ENCODE results near the gene TRRAP.

Gene TRRAP

DNA sequence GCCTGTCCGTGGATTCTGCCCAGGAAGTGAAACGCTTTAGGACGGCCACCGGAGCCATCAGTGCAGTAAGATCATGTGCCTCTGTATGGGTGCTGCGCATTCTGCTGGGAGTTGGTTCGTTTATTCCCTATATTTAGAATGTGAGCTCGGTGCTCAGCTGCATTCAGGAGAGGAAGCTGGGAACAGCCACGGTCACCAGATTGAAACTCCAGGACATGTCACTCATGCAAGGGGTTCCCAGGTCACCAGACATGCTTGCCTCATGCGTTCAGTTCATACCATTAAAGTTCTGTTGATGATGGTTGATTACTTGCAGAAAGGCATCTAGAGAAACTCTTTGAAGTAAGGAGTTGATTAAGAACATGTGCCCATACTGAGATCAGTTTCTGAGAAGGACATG is 78.1 kb downstream of the TRRAP start:
- DNase-seq: no peak

DNA sequence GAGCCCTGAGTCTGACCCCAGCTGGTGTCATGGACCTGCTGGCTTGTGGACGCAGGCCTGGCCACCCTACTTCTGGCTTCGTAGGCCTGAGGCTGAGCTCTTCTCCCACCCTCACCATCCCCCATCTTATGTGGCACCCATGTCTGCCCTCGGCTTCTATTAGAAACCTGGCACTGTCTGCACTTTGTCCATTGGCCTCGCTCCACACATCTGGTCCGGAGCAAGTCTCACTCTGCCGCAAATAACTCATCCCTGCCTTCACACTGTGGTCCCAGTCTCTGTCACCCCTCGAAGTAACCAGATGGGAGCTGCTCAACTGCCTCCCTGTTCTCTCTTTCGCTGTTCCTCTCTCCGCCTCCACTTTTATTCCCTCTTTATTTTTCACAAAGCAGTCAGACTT is 78.6 kb downstream of the TRRAP start:
- DNase-seq: no peak

DNA sequence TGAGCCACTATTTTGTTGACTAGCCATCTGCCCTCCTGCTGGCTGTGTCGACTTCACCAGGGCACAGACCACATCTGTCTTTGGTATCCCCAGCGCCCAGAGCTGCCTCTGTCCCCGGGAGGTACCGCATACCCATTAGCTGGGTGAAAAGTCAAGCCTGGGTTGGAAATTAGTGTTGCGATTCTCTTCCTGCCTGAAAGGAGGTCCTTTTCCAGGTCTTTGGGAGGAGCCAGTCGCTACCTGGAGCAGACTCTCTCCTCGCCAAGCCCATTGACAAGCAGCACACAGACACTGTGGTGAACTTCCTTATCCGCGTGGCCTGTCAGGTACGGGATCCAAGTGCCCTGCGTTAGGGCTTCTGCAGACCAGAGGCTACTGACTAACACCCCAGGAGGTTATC is 79.4 kb downstream of the TRRAP start:
- DNase-seq: no peak

DNA sequence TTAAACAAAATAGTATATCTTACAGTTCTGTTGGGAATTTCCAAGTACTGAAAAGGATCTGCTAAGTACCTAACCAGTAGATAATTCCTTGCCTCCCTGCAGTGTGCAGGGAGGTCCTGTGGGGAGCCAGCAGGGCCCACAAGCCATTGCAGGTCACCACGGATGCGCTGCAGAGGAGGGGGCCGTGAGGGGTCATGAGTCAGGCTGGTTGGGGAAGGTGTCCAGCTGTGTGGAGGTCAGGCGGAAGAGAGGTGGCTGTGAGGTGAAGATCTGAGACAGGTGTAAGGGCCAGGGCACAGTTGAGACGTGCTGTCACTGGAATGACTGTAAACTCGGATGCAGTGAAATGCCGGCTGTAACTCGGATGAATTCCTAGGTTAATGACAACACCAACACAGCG is 80.6 kb downstream of the TRRAP start:
- DNase-seq: no peak

DNA sequence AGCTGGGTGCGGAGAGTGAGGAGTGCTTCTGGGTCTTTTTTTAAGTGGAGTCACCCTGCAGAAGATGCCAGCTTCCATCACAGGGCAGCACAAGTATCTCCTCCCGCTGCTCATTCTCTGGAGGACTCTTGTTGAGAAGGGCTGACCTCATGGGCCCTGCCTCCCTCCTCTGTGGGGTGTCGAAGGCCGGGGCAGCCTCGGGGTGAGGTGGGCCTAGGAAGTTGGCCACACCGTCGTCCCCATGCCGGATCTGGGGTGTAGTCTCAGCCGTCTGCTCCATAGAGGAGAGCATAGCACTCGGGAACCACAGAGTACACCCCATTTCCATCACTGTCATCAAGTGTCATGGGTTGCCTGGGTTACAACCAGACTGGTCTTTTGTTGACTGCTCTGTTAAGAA is 85.0 kb downstream of the TRRAP start:
- DNase-seq: no peak

DNA sequence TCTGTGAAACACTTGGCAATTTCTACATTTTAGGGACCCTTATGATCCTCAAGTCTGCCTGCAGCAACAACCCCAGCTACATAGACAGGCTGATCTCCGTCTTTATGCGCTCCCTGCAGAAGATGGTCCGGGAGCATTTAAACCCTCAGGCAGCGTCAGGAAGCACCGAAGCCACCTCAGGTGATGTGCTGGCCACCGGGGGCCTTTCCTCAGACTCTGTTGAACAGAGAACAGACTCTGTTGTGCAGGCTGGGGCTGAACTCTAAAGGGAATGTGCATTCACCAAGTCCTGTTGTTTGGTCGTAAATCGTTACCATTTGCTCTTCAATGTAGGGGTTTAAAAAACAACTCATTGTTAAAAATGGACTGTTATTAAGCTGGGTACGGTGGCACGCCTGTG is 86.3 kb downstream of the TRRAP start:
- DNase-seq: no peak

DNA sequence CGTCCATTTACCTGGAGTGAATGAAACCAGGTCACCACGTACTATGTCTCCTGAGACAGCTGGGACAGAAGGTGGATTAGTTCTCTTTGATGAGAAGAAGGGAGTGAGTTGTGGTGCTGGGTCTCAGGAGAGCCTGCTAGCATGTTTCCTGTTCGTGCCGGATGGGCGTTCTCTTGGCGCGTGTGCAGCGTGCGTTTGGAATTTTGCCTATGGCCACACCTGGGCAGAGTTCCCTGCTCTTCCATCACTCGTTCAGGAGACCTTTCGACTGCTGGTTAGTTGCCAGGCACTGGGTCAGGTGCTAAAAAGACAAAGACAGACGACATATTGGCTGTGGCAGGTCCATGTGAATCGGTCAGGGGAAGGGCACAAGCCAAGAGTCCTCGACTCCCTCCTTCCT is 90.3 kb downstream of the TRRAP start:
- DNase-seq: no peak

DNA sequence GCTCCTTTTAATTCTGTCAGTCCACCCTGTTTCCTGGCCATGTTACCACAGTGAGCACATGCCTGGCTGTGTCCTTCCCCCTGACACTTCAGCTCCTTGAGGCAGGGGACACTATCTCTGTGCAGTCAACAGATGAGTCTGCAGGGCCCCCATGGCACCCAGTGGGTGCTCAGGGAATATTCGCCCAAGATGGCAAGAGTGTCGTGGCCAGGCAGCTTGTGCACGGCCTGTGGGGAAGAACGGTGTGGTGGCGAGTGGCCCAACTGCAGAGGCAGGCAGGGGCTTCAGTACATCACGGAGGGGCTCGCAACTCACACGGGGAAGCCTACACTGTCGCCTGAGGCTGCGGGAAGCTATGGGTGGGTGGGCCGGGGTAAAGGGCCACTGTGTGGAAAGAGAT is 91.1 kb downstream of the TRRAP start:
- no peak for DNase-seq

DNA sequence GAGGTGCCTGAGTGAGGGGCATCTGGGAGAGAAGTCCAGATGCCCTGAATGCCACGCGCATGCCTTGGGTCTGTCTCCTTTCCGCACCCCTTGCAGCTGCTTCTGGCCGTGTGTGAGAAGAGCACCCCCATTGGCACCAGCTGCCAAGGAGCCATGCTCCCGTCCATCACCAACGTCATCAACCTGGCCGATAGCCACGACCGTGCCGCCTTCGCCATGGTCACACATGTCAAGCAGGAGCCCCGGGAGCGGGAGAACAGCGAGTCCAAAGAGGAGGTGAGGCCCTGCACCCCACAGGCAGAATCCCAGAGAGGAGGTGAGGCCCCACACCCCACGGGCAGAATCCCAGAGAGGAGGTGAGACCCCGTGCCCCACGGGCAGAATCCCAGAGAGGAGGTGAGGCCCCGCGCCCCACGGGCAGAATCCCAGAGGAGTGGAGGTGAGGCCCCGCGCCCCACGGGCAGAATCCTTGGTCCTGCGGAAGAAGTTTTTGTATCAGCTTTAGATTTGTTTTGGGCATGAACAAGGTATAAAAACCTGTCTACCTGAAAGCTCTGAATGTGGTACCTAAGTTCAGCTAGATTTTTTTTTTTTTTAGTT is 91.8 kb downstream of the TRRAP start:
- no peak for DNase-seq

DNA sequence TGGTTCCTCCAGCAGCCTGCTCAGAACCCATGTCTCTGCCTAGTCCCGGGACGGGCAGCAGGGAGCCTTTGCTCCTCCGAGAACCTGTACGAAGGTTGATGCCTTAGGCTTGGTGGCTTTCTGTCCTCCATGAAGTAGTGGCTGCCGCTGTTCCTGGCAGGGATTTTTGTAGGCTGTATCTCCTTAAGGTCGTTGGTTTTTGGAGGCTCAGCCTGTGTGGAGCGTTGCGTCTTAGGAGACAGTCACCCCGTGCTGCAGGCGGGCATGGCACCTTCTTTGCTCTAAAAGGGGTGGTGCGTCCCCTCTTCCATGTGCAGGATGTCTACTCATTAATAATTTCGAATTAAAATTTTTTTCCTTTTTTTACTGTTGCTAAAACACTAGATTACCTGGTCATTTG is 92.5 kb downstream of the TRRAP start:
- DNase-seq: no peak

DNA sequence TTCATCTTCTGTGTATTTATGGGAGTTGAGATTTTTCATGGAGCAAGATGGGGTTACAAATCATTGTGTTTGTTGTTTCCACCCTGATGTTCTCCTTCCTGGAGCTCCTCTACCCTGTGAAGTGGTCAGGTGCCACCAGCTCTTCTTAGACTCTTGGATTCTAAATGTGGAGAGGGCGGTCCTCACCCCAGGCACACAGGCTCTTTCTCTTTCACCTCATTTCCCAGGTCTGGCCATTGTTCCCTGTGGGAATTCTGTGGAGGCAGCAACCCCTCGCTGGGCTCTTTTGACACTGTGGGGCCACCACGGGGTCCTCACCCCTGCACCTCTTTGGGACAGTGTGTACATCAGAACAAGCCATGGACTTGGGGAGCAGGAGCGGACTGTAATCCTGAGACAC is 95.9 kb downstream of the TRRAP start:
- DNase-seq: no peak

DNA sequence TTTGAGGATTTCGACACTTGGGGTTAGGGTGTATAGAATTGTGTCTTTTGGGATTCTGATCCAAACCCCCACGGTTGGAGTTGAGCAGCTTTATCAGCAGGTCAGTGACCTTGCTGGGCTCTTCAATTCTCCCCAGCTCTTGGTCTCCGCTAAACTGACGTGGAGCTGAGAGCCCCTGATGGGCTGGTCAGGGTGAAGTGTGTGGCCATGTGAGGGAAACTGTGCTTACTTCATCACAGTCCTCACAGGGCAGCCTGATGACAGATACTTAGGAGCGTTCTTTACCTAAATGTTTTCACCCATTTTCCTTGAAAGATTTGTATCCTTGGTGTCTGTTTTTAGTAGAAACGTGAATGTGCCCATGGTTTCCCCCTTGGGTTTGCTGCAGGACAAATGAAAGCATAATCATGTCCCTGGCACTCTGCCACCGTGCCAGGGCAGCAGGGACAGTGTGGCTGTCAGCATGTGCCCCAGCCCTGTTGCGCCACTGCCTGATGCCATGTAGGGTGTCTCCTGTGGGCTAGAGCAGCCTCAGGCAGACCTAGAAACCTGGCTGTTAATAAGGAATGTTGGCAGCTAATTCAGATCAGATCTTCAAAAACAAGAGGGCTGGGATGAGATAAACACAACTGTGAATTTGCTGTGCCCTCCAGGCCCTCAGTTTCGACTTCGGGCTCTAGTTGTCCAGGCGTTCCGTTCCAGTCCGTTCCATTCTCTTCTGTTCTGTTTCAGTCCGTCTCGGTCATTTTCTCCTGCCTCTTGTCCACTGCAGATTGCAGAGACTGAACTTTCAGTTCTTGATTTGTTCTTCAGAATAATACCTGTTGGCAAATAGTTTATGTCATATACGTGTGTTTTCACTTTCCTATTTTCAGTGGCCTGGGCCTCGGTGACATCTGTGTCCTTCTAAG is 96.8 kb downstream of the TRRAP start:
- no peak for DNase-seq

DNA sequence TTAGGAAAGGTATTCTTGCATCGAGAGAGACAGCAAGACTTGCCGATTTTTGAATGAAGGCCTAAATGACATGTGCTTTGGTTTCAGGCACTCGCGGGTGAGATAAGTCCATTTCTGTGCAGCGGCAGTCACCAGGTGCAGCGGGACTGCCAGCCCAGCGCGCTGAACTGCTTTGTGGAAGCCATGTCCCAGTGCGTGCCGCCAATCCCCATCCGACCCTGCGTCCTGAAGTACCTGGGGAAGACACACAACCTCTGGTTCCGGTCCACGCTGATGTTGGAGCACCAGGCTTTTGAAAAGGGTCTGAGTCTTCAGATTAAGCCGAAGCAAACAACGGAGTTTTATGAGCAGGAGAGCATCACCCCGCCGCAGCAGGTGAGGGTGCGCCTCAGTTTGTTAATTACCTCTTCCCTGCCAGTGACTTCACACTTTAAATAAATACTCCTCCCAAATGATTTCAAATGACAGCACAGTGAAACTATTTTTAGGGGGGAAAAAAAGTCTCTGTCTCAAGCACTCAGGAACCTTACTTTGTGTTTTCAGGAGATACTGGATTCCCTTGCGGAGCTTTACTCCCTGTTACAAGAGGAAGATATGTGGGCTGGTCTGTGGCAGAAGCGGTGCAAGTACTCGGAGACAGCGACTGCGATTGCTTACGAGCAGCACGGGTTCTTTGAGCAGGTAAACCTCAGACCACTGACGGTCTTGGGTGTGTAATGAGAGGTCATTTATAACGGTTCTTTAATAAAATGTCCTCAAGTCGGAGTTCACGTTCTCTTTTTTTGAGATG is 98.3 kb downstream of the TRRAP start:
- no peak for DNase-seq

DNA sequence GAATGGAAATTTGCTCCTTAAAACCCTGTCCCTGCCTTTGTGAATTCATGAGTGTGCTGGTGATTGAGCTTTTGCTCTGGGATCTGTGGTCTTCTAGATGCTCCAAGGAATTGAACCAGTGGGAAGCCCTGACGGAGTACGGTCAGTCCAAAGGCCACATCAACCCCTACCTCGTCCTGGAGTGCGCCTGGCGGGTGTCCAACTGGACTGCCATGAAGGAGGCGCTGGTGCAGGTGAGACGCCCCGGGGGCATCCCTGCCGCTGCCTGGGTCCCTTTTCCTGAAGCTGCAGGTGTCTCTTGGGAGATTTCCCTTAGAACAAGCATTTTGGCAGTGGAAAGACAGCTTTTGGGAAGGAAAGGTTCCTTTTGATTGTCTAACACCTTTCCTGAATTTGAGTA is 100.3 kb downstream of the TRRAP start:
- no peak for DNase-seq

DNA sequence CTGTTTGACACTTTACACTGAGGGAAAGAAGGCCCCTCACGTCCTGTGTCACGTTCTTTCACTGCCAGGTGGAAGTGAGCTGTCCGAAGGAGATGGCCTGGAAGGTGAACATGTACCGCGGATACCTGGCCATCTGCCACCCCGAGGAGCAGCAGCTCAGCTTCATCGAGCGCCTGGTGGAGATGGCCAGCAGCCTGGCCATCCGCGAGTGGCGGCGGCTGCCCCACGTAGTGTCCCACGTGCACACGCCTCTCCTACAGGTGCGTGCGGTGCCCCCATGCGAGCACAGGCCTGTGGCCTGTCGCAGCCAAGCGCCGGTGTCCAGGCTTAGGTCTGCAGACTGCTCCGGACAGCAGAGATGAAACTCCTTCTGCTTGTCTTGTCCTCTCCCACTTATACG is 103.4 kb downstream of the TRRAP start:
- DNase-seq: no peak

DNA sequence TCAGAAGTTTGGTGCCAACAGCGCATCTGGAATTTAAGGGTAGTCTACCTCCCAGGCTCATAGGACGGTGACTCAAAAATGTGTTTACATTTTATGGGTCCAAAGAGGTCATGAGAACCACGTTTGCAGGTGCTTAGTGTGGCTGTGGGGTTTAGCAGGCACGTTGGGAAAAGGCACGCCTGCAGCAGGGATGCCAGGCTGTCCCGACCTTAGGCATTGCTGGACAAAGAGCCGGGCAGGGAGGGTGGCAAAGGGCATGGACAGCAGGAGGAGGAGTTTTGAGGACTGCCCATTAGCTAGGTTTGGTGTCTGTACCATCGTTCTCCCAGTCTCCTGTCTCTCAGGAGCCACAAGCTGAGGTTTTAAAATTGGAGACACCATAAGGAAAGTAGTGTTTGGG is 104.4 kb downstream of the TRRAP start:
- DNase-seq: no peak

DNA sequence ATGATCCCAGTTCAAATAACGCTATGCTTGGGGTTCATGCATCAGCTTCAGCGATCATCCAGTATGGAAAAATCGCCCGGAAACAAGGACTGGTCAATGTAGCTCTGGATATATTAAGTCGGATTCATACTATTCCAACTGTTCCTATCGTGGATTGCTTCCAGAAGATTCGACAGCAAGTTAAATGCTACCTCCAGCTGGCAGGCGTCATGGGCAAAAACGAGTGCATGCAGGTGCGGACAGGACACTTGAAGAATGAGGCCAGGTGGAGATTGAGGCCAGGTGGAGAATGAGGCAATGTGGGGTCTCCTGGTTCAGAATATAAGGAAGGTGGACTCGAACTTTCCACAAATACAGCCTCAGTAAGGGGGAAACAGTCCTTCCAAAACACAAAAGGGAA is 105.8 kb downstream of the TRRAP start:
- DNase-seq: no peak

DNA sequence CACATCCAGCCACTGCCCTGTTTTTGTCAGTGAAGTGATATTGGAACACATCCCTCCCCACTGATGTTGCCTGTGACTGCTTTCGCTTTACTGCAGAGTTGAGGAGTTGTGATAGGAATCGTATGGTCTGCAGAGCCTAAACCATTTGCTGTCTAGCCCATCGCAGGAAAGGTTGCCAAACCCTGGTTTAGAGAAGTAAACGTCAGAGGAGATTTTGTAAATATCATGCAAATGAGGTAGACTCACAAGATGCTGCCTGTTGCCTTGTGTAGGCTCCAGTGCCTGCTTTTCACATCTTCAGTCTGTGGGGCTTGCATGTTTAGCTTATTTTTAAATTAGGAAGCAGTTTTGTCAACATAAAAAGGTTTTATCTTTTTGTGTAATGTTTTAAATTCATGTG is 107.1 kb downstream of the TRRAP start:
- DNase-seq: no peak

DNA sequence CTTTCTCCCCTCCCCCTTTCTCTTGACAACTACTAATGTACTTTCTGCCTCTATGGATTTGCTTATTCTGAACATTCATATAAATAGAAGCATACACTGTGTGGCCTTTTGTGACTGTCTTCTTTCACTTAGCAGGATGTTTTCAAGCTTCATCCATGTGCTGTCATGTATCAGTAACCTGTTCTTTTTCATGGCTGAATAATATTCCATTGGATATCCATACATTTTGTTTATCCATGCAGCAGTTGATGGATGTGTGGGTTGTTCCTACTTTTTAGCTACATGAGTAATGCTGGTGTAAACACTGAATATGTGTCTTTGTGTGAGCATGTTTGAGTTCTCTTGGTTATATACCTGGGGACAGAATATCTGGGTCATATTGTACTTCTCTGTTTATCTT is 107.6 kb downstream of the TRRAP start:
- no peak for DNase-seq

DNA sequence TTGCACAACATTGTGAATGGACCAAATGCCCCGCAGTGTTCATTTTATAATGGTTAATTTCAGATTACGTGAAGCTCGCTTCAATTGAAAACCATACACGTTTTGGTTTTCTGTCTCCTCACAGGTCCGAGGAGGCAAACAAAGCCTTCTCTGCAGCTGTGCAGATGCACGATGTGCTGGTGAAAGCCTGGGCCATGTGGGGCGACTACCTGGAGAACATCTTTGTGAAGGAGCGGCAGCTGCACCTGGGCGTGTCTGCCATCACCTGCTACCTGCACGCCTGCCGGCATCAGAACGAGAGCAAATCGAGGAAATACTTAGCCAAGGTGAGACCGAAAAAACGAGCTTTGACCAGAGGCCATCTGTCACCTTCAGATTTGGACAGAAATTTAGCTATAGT is 110.3 kb downstream of the TRRAP start:
- DNase-seq: no peak

DNA sequence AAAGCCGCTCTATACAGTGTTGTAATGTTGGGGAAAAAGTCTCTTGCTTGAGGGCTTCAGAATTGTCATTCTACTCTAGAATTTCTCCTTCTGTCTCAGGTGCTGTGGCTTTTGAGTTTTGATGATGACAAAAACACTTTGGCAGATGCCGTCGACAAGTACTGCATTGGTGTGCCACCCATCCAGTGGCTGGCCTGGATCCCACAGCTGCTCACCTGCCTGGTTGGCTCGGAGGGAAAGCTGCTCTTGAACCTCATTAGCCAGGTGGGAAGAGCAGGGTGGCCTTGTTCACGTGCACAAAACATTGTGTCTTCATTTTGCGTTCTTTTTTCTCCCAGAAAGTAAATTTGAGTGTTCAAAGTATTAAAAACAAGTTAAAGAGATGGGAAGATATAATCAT is 112.0 kb downstream of the TRRAP start:
- DNase-seq: no peak

DNA sequence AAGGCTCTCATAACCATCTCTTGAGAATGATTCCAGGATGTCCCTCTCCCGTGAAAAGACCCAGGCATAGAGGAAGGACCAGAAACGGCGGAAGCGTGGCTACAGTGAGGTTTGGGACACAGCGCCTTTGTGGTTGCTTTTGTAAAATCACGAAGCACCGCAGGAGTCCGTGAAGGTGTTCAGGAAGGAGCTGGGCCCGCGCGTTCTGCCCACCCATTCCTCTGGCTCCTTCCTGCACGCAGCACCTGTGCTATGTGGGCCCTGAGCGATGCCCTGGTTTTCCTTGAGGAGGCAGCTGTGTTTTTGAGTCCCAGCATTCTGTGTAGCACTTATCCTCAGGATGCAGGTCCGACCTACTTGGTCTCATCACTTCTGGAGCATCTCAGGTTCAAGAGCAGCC is 112.8 kb downstream of the TRRAP start:
- no peak for DNase-seq

DNA sequence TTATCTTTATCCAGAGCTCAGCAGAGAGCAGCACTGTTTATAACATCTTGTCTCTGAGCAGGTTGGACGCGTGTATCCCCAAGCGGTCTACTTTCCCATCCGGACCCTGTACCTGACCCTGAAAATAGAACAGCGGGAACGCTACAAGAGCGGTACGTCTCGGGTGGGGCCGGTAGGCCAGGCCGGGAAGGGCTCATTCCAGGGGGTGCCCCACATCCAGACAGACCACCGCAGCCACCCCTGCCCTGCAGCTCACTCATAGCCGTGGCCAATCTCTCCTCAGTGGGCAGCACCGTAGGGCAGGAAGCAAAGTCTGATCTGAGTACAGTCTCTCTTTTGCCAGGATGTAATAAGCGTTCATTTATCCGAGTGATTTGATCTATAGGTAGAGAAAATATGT is 113.7 kb downstream of the TRRAP start:
- no peak for DNase-seq

All from activated CD4-positive, alpha-beta T cell treated with anti-CD3 and anti-CD28 coated beads for 4 hours (primary cell).